Mesenchymal stem cell (in vitro differentiated cells and primary cell): ENCODE measurements around the gene MAU2.

Source experiments
- DNase-seq: peaks from one replicate; pipeline ENCODE4 v3.0.0-alpha.2; 2013
- H2AFZ ChIP-seq: one replicate; pipeline ENCODE4 v1.6.1; 2013; ENCODE audit warnings: low read depth, mild to moderate bottlenecking, control low read depth, inconsistent platforms, low read length, moderate library complexity
- H2AK5ac ChIP-seq: 2 replicates; pipeline ENCODE4 v1.6.1; 2013; ENCODE audit warnings: low read length, moderate library complexity, mild to moderate bottlenecking, inconsistent platforms; ENCODE audit not compliant: severe bottlenecking
- H2BK120ac ChIP-seq: one replicate; pipeline ENCODE4 v1.6.1; 2013; ENCODE audit warnings: low read depth, mild to moderate bottlenecking, inconsistent platforms, low read length, moderate library complexity
- H2BK12ac ChIP-seq, 2 experiments: one replicate each; pipeline ENCODE4 v1.6.1; 2013; ENCODE audit warnings: inconsistent platforms in 2 of 2, low read length in 2 of 2, mild to moderate bottlenecking in 2 of 2, moderate library complexity in 2 of 2, control low read depth in 1 of 2
- H2BK15ac ChIP-seq: one replicate; pipeline ENCODE4 v1.6.1; 2013; ENCODE audit warnings: mild to moderate bottlenecking, low read depth, inconsistent platforms; ENCODE audit not compliant: poor library complexity, severe bottlenecking
- H2BK5ac ChIP-seq: 2 replicates; pipeline ENCODE4 v1.6.1; 2013; ENCODE audit warnings: low read depth, mild to moderate bottlenecking, low read length, control low read depth, inconsistent platforms; ENCODE audit not compliant: poor library complexity, severe bottlenecking
- H3K14ac ChIP-seq, 2 experiments: one replicate each; pipeline ENCODE4 v1.6.1; 2013; ENCODE audit warnings: inconsistent platforms in 2 of 2, low read length in 2 of 2, control low read depth in 1 of 2, mild to moderate bottlenecking in 1 of 2, moderate library complexity in 1 of 2
- H3K18ac ChIP-seq, 2 experiments: one replicate each; pipeline ENCODE4 v1.6.1; 2013; ENCODE audit warnings: inconsistent platforms in 2 of 2, low read length in 2 of 2, control low read depth in 1 of 2, low read depth in 1 of 2, mild to moderate bottlenecking in 1 of 2
- H3K23ac ChIP-seq, 2 experiments: one replicate each; pipeline ENCODE4 v1.6.1; 2013; ENCODE audit warnings: inconsistent platforms in 2 of 2, low read length in 2 of 2, mild to moderate bottlenecking in 2 of 2, moderate library complexity in 2 of 2, control low read depth in 1 of 2
- H3K27ac ChIP-seq: 2 replicates; pipeline ENCODE4 v1.5.1; 2013; ENCODE audit warnings: mild to moderate bottlenecking, moderate library complexity, low read length, control low read depth, inconsistent platforms; ENCODE audit not compliant: poor library complexity, severe bottlenecking
- H3K27me3 ChIP-seq, 2 experiments: 2 replicates each; pipeline versions ENCODE4 v1.6.1 to v1.7.0; 2013; ENCODE audit warnings: low read length in 2 of 2, mild to moderate bottlenecking in 2 of 2, moderate library complexity in 2 of 2, control low read depth in 1 of 2, inconsistent platforms in 1 of 2; ENCODE audit not compliant: control insufficient read depth in 1 of 2, insufficient read depth in 1 of 2
- H3K36me3 ChIP-seq, 2 experiments: 2 replicates each; pipeline versions ENCODE4 v1.6.1 to v1.7.0; 2013; ENCODE audit warnings: low read length in 2 of 2, control low read depth in 1 of 2, inconsistent platforms in 1 of 2, low read depth in 1 of 2, mild to moderate bottlenecking in 1 of 2; ENCODE audit not compliant: insufficient read depth in 2 of 2, control insufficient read depth in 1 of 2
- H3K4ac ChIP-seq, 2 experiments: one replicate each; pipeline ENCODE4 v1.6.1; 2013; ENCODE audit warnings: inconsistent platforms in 2 of 2, low read length in 2 of 2, mild to moderate bottlenecking in 2 of 2, moderate library complexity in 2 of 2, control low read depth in 1 of 2, low read depth in 1 of 2
- H3K4me1 ChIP-seq: 2 replicates; pipeline ENCODE4 v1.6.1; 2013; ENCODE audit warnings: low read depth, low read length, control low read depth; ENCODE audit not compliant: control insufficient read depth, insufficient read depth
- H3K4me2 ChIP-seq: 2 replicates; pipeline ENCODE4 v1.6.1; 2013; ENCODE audit warnings: low read length, mild to moderate bottlenecking, inconsistent platforms; ENCODE audit not compliant: poor library complexity, severe bottlenecking
- H3K4me3 ChIP-seq, 2 experiments: 2 replicates each; pipeline versions ENCODE4 v1.5.1 to v1.7.0; 2013; ENCODE audit warnings: low read length in 2 of 2, mild to moderate bottlenecking in 2 of 2, control low read depth in 1 of 2, low read depth in 1 of 2; ENCODE audit not compliant: insufficient read depth in 1 of 2
- H3K79me1 ChIP-seq: replicated peaks from 2 replicates; pipeline ENCODE4 v1.6.1; 2013; ENCODE audit warnings: mild to moderate bottlenecking, control low read depth, low read length, inconsistent platforms; ENCODE audit not compliant: poor library complexity, severe bottlenecking
- H3K9ac ChIP-seq: 2 replicates; pipeline ENCODE4 v1.7.0; 2013; ENCODE audit warnings: mild to moderate bottlenecking, low read length, moderate library complexity
- H3K9me3 ChIP-seq: 2 replicates; pipeline ENCODE4 v1.7.0; 2013; ENCODE audit warnings: mild to moderate bottlenecking, low read length; ENCODE audit not compliant: control insufficient read depth
- H4K8ac ChIP-seq: one replicate; pipeline ENCODE4 v1.6.1; 2013; ENCODE audit warnings: inconsistent platforms, mild to moderate bottlenecking, low read length, moderate library complexity
- H4K91ac ChIP-seq: one replicate; pipeline ENCODE4 v1.6.1; 2013; ENCODE audit warnings: mild to moderate bottlenecking, low read length, inconsistent platforms
- WGBS: methylation state at CpG from one replicate; pipeline ENCODE4 v1.1.7; 2013; ENCODE audit warnings: mixed read lengths; 5-methylcytosine and 5-hydroxymethylcytosine counted together

The MAU2 gene

DNA sequence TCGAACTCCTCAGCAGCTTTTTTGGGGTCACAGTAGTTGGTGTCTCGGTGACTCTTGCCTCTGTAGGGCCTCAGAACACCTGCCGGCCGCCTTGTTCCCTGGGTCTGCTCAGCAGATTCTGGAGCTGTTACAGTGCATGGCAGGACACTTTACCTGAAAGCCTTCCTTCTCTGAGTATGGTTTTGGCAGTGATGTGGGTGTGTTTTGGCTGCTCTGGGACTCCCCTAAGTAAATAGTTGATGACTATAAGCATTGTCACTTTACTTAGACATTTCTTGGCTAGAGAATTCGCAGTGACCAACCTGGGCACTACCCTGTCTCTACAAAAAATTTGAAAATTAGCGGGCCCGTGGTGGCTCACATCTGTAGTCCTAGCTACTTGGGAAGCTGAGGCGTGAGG is 7.0 kb downstream of the MAU2 start:
- no peak overlapping the region for H2BK5ac ChIP-seq
- WGBS = 97% methylated on average over 8 of the region's 8 CpGs
- no peaks in the 10 kb centered on the region for H3K27me3 ChIP-seq
- H3K36me3 ChIP-seq = peaks cover 70% of the 10 kb centered on the region in 2 experiments
- no peak overlapping the region for H3K23ac ChIP-seq
- DNase-seq = no peak
- no peak overlapping the region for H3K14ac ChIP-seq
- no peak overlapping the region for H3K4me2 ChIP-seq
- H3K18ac ChIP-seq = no peak overlapping the region
- H3K9me3 ChIP-seq = no peaks in the 10 kb centered on the region
- no peak overlapping the region for H2AFZ ChIP-seq
- no peak overlapping the region for H3K9ac ChIP-seq
- H2BK120ac ChIP-seq = no peak overlapping the region
- no peak overlapping the region for H3K27ac ChIP-seq
- no peak overlapping the region for H2BK15ac ChIP-seq
- no peak overlapping the region for H2BK12ac ChIP-seq
- no peak overlapping the region for H4K8ac ChIP-seq
- no peak overlapping the region for H4K91ac ChIP-seq
- H3K4me3 ChIP-seq = no peak overlapping the region
- peaks cover 28% of the 10 kb centered on the region for H3K79me1 ChIP-seq
- H3K4me1 ChIP-seq = peaks cover 2% of the 10 kb centered on the region
- H2AK5ac ChIP-seq = no peak overlapping the region
- H3K4ac ChIP-seq = no peak overlapping the region

DNA sequence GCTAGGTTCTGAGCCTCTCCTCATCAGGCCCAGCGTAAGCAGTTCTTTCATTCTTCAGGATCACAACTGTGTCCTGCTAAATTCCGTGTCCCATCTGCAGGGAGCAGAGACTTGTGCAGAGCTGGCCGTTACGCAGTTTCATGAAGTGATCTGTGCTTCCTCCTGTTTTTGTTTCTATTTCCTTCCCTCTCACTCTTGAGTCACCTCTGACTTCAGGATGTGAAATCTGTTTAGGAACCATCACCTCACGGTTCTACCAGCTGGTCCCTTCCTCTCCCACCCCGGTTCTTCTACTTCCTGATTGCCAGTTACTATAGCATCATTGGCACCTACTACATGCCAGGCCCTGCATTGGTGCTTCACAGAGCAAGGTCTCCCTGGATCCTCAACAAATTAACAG is 8.5 kb downstream of the MAU2 start:
- H3K4ac ChIP-seq = no peak overlapping the region
- H3K79me1 ChIP-seq = peaks cover 33% of the 10 kb centered on the region
- no peak overlapping the region for H2BK5ac ChIP-seq
- H3K9ac ChIP-seq = peak overlapping the region; percentile 1
- H2BK15ac ChIP-seq = no peak overlapping the region
- 73% methylated on average over 6 of the region's 6 CpGs for WGBS
- no peak overlapping the region for H2BK12ac ChIP-seq
- no peak overlapping the region for H2BK120ac ChIP-seq
- H3K36me3 ChIP-seq = peaks cover 73 to 75% of the 10 kb centered on the region in 2 experiments
- H3K27ac ChIP-seq = no peak overlapping the region
- no peak overlapping the region for H3K14ac ChIP-seq
- no peak overlapping the region for H3K4me2 ChIP-seq
- H3K4me3 ChIP-seq = no peak overlapping the region
- no peaks in the 10 kb centered on the region for H3K27me3 ChIP-seq
- no peak for DNase-seq
- H4K91ac ChIP-seq = no peak overlapping the region
- no peak overlapping the region for H2AK5ac ChIP-seq
- no peak overlapping the region for H4K8ac ChIP-seq
- H3K18ac ChIP-seq = no peak overlapping the region
- no peak overlapping the region for H3K23ac ChIP-seq
- no peak overlapping the region for H2AFZ ChIP-seq
- H3K9me3 ChIP-seq = no peaks in the 10 kb centered on the region
- H3K4me1 ChIP-seq = peaks cover 1% of the 10 kb centered on the region

DNA sequence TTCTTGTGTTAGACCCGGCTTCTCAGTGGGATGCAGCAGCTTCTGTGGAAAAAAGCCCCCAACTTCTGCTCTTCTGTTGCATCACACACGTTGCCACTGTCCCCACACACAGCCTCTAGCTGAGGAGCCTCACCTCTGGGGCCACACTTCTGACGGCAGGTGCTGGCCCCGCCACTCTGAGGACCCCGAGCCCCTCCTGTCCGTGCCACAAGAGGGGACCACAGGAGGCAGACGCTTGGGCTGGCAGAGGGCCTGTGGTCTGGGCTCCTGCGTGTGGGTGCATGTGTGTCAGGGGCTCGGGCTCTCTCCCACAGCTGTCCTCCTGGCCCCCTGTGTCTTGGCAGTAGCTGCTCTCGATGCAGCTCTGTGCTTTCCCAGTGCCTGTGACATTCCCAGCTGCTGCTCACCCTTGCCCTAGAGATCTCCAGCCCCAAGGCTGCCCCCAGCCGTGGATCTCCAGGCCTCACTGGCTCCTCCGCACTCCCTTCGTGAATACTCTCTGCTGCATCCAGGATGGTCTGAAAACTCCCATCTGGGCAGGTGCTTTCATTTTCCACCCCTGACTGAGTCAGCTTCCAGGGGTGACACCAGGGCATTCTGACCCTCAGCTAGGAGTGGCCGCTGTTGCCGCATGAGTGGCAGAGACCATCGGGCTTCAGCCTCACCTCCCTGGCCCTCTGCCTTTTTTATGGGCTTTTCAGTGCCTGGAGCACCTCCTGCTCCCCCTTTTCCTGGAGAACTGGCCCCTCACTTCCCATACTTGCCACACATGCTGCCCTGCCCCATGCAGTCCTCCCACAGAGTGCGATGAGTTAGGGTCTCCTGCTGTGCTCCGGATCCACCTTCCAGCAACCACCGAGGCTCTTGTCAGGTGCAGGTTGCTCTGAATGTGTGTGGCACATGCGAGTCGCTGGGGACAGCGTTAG is 13.7 kb downstream of the MAU2 start:
- H3K9ac ChIP-seq = no peak overlapping the region
- no peaks in the 10 kb centered on the region for H3K9me3 ChIP-seq
- no peak overlapping the region for H4K8ac ChIP-seq
- peaks cover 10% of the 10 kb centered on the region for H3K4me1 ChIP-seq
- peaks cover 86 to 93% of the 10 kb centered on the region in 2 experiments for H3K36me3 ChIP-seq
- H2BK5ac ChIP-seq = no peak overlapping the region
- no peak overlapping the region for H3K23ac ChIP-seq
- peaks cover 55% of the 10 kb centered on the region for H3K79me1 ChIP-seq
- no peak overlapping the region for H3K4me2 ChIP-seq
- no peak overlapping the region for H2BK12ac ChIP-seq
- DNase-seq = no peak
- no peak overlapping the region for H3K4me3 ChIP-seq
- H2AK5ac ChIP-seq = no peak overlapping the region
- no peak overlapping the region for H2AFZ ChIP-seq
- no peak overlapping the region for H3K4ac ChIP-seq
- no peaks in the 10 kb centered on the region for H3K27me3 ChIP-seq
- H2BK15ac ChIP-seq = no peak overlapping the region
- 94% methylated on average over 22 of the region's 22 CpGs for WGBS
- H4K91ac ChIP-seq = no peak overlapping the region
- no peak overlapping the region for H3K18ac ChIP-seq
- H2BK120ac ChIP-seq = no peak overlapping the region
- H3K14ac ChIP-seq = no peak overlapping the region
- no peak overlapping the region for H3K27ac ChIP-seq

DNA sequence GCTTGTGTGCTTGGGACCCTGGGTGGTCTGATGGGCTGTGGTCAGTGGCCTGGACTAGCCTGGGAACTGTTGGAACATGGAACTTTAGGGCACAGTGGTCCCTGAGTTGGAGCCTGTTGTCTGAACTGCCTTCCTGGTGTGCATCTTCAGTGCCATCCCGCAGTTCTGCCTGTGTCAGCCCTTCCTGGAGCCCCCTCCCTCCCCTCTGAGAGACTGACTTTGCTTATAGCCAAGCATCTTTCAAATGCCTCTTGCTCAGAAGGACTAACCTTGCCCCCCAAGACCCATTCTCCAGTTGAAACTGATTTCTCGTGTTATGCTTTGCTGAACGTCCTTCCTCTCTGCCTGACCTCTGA is 14.3 kb downstream of the MAU2 start:
- Histone ChIP-seq H2BK5ac (no peak overlapping the region), H2BK15ac (no peak overlapping the region), H4K8ac (no peak overlapping the region), H3K18ac (no peak overlapping the region), H3K14ac (no peak overlapping the region), H2AFZ (no peak overlapping the region), H3K79me1 (peaks cover 53% of the 10 kb centered on the region), H3K27ac (no peak overlapping the region), H3K4ac (no peak overlapping the region), H2BK120ac (no peak overlapping the region), H3K36me3 (peaks cover 81 to 90% of the 10 kb centered on the region in 2 experiments), H2AK5ac (no peak overlapping the region), H3K4me2 (no peak overlapping the region), H3K9me3 (no peaks in the 10 kb centered on the region), H3K27me3 (no peaks in the 10 kb centered on the region), H3K9ac (no peak overlapping the region), H2BK12ac (no peak overlapping the region), H4K91ac (no peak overlapping the region), H3K4me3 (no peak overlapping the region), H3K4me1 (peaks cover 10% of the 10 kb centered on the region), H3K23ac (no peak overlapping the region)
- no peak for DNase-seq
- WGBS = 95% methylated on average over 3 of the region's 3 CpGs
